ENCODE results near the gene UTS2.

Gene UTS2

DNA sequence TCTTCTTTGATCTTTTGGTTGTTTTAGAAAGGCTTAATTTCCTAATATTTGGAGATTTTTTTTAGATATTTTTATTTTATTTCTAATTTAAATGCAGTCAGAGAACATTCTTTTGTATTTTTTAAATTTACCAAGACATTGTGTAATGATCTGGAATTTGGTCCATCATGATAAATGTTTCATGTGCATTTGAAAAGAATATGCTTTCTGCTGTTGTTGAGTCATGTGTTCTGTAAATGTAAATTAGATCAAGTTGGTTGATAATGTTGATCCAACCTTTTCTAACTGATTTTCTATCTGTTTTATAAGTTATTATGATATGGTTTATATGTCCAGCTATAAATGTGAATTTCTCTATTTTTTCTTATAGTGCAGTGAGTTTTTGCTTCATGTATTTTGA is 19.8 kb downstream of the UTS2 start:
- Histone ChIP-seq H3K9me2 (replicated peaks; ENCODE audit: insufficient read depth, low read length) (no peaks in the 10 kb centered on the region), H3K9me3 (ENCODE audit: insufficient read depth, low read length) (no peaks in the 10 kb centered on the region), H3K79me2 (ENCODE audit: insufficient read depth, low read length) (no peaks in the 10 kb centered on the region), H3K27me3 (ENCODE audit: low read length) (no peaks in the 10 kb centered on the region), H4K20me1 (ENCODE audit: low read depth, low read length) (no peaks in the 10 kb centered on the region), H2AFZ (ENCODE audit: low read depth, low read length, severe bottlenecking) (no peak overlapping the region), H3F3A (ENCODE audit: insufficient read depth) (no peaks in the 10 kb centered on the region), H3K27ac (ENCODE audit: low read depth, low read length) (no peak overlapping the region), H3K9ac (ENCODE audit: low read length) (no peak overlapping the region), H3K4me3 (ENCODE audit: insufficient read depth, low read length, poor library complexity, severe bottlenecking) (no peak overlapping the region), H3K36me3 (ENCODE audit: low read length) (peaks cover under 1% of the 10 kb centered on the region; the same call in 1 of the 2 replicates), H3K4me2 (ENCODE audit: low read depth, low read length, poor library complexity, severe bottlenecking) (no peak overlapping the region)
- TF ChIP-seq, protein P1, sequence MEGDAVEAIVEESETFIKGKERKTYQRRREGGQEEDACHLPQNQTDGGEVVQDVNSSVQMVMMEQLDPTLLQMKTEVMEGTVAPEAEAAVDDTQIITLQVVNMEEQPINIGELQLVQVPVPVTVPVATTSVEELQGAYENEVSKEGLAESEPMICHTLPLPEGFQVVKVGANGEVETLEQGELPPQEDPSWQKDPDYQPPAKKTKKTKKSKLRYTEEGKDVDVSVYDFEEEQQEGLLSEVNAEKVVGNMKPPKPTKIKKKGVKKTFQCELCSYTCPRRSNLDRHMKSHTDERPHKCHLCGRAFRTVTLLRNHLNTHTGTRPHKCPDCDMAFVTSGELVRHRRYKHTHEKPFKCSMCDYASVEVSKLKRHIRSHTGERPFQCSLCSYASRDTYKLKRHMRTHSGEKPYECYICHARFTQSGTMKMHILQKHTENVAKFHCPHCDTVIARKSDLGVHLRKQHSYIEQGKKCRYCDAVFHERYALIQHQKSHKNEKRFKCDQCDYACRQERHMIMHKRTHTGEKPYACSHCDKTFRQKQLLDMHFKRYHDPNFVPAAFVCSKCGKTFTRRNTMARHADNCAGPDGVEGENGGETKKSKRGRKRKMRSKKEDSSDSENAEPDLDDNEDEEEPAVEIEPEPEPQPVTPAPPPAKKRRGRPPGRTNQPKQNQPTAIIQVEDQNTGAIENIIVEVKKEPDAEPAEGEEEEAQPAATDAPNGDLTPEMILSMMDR (IDR thresholded peaks at IDR 0.05; ENCODE audit: insufficient read depth, low read length, poor library complexity, severe bottlenecking), result no peak
- no peak for TF ChIP-seq EZH2phosphoT487 (conservative IDR thresholded peaks at IDR 0.05; ENCODE audit: low read length)

DNA sequence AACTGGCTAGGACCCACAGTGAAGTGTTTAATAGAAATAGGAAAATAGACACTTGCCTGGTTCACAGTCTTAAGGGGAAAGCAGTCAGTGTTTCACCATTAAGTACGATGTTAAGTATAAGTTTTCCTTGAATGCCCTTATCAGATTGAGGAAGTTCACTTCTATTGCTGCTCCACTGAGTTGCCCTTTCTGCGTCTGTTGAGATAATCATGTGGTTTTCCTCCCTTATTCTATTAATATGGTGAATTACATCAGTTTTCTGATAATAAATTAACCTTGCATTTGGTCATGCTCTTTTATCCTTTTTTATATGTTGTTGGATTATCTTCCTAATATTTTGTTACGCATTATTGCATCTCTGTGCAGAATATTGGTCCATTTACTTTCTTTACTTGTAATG is 21.4 kb downstream of the UTS2 start:
- 0 out of 2 replicates have a peak, but pooled peaks cover 3% of the 10 kb centered on the region for H3K36me3 ChIP-seq (ENCODE audit: low read length)
- H2AFZ ChIP-seq (ENCODE audit: low read depth, low read length, severe bottlenecking), result no peak overlapping the region
- no peaks in the 10 kb centered on the region for H3K79me2 ChIP-seq (ENCODE audit: insufficient read depth, low read length)
- no peak overlapping the region for H3K27ac ChIP-seq (ENCODE audit: low read depth, low read length)
- no peaks in the 10 kb centered on the region for H3F3A ChIP-seq (ENCODE audit: insufficient read depth)
- H3K9me2 ChIP-seq (replicated peaks; ENCODE audit: insufficient read depth, low read length), result no peaks in the 10 kb centered on the region
- H4K20me1 ChIP-seq (ENCODE audit: low read depth, low read length), result no peaks in the 10 kb centered on the region
- no peaks in the 10 kb centered on the region for H3K9me3 ChIP-seq (ENCODE audit: insufficient read depth, low read length)
- no peak for TF ChIP-seq EZH2phosphoT487 (conservative IDR thresholded peaks at IDR 0.05; ENCODE audit: low read length)
- TF ChIP-seq, protein P1 (IDR thresholded peaks at IDR 0.05; ENCODE audit: insufficient read depth, low read length, poor library complexity, severe bottlenecking), result no peak
- H3K4me2 ChIP-seq (ENCODE audit: low read depth, low read length, poor library complexity, severe bottlenecking), result no peak overlapping the region
- H3K9ac ChIP-seq (ENCODE audit: low read length), result no peak overlapping the region
- no peaks in the 10 kb centered on the region for H3K27me3 ChIP-seq (ENCODE audit: low read length)
- H3K4me3 ChIP-seq (ENCODE audit: insufficient read depth, low read length, poor library complexity, severe bottlenecking), result no peak overlapping the region

GRCh38 chr1:7827126-7827955 is 25.5 kb downstream of the UTS2 start:
- H3K9ac ChIP-seq (ENCODE audit: low read length), result no peak overlapping the region
- H3K36me3 ChIP-seq (ENCODE audit: low read length), result 0 out of 2 replicates have a peak, but pooled peaks cover 3% of the 10 kb centered on the region
- H4K20me1 ChIP-seq (ENCODE audit: low read depth, low read length), result no peaks in the 10 kb centered on the region
- H3K27me3 ChIP-seq (ENCODE audit: low read length), result no peaks in the 10 kb centered on the region
- no peak overlapping the region for H2AFZ ChIP-seq (ENCODE audit: low read depth, low read length, severe bottlenecking)
- no peaks in the 10 kb centered on the region for H3K9me3 ChIP-seq (ENCODE audit: insufficient read depth, low read length)
- no peak overlapping the region for H3K4me2 ChIP-seq (ENCODE audit: low read depth, low read length, poor library complexity, severe bottlenecking)
- H3F3A ChIP-seq (ENCODE audit: insufficient read depth), result no peaks in the 10 kb centered on the region
- H3K27ac ChIP-seq (ENCODE audit: low read depth, low read length), result no peak overlapping the region
- TF ChIP-seq EZH2phosphoT487 (conservative IDR thresholded peaks at IDR 0.05; ENCODE audit: low read length), result no peak
- TF ChIP-seq, protein P1 (IDR thresholded peaks at IDR 0.05; ENCODE audit: insufficient read depth, low read length, poor library complexity, severe bottlenecking), result no peak
- H3K4me3 ChIP-seq (ENCODE audit: insufficient read depth, low read length, poor library complexity, severe bottlenecking), result no peak overlapping the region
- no peaks in the 10 kb centered on the region for H3K79me2 ChIP-seq (ENCODE audit: insufficient read depth, low read length)
- no peaks in the 10 kb centered on the region for H3K9me2 ChIP-seq (replicated peaks; ENCODE audit: insufficient read depth, low read length)
